Activated CD8-positive, alpha-beta T cell treated with anti-CD3 and anti-CD28 coated beads, Interleukin-2, amount 10 ng/mL, durations not matched to agents 7 days and 5 days (primary cell): Measurements from ENCODE around the gene L3MBTL4. TPM values are rescaled to one million over a fixed set of nuclear protein-coding genes. Genes with fewer than 3 reads are reported as not detected.

Experiments
- ATAC-seq: fragments of 150-1000 bp; cut with Tn5 transposase; one replicate; pipeline ENCODE4 v1.10.0; 2021; ENCODE audit warnings: moderate library complexity
- CTCF ChIA-PET: fragments of 350-600 bp; sonication (Branson Sonifier 250); formaldehyde crosslinking; loops from one replicate; lab custom pipeline; 2021; ENCODE audit warnings: antibody characterized with exemption; lab: Charles Lee
- POLR2A ChIA-PET: fragments of 350-600 bp; sonication (Branson Sonifier 250); formaldehyde crosslinking; loops from one replicate; lab custom pipeline; 2021; ENCODE audit warnings: antibody characterized with exemption; lab: Charles Lee
- DNase-seq: peaks from one replicate; pipeline ENCODE4 v3.0.0-alpha.2; 2020
- H3K27ac Mint-ChIP-seq: one replicate; pipeline ENCODE4 v1.8.0; 2021; ENCODE audit warnings: mild to moderate bottlenecking, mixed read lengths
- H3K27me3 Mint-ChIP-seq: one replicate; pipeline ENCODE4 v1.8.0; 2021; ENCODE audit warnings: low read depth, mixed read lengths
- H3K36me3 Mint-ChIP-seq: one replicate; pipeline ENCODE4 v1.8.0; 2021; ENCODE audit warnings: low read depth, mixed read lengths
- H3K4me1 Mint-ChIP-seq: one replicate; pipeline ENCODE4 v1.8.0; 2021; ENCODE audit warnings: low read depth, mixed read lengths
- H3K4me3 Mint-ChIP-seq: one replicate; pipeline ENCODE4 v1.8.0; 2021; ENCODE audit warnings: mild to moderate bottlenecking, mixed read lengths
- H3K9me3 Mint-ChIP-seq: one replicate; pipeline ENCODE4 v1.8.0; 2022; ENCODE audit warnings: mixed read lengths; ENCODE audit not compliant: insufficient read depth
- microRNA-seq: library from miRNA; unstranded; fragments of <30 nt; microRNA quantifications from one replicate; pipeline ENCODE4 v1.2.0, GENCODE V29; 2022
- total RNA-seq, 2 experiments: library from RNA; stranded (reverse); gene quantifications; one replicate each; pipeline ENCODE4 v1.2.3, GENCODE V29; 2021

L3MBTL4 gene
- total RNA-seq, 2 experiments from 2014 or later = not detected

GRCh38 chr18:5914016-5914415 is 500.7 kb downstream of the L3MBTL4 start:
- Mint-ChIP-seq H3K27ac (no peak overlapping the region), H3K9me3 (no peaks in the 10 kb centered on the region), H3K27me3 (no peaks in the 10 kb centered on the region), H3K4me3 (no peak overlapping the region), H3K36me3 (no peaks in the 10 kb centered on the region), H3K4me1 (no peaks in the 10 kb centered on the region)
- ChIA-PET POLR2A (no interaction called here), CTCF (no interaction called here)
- ATAC-seq (no peak), DNase-seq (no peak)

GRCh38 chr18:5912566-5912965 is 502.1 kb downstream of the L3MBTL4 start:
- Mint-ChIP-seq H3K36me3 (no peaks in the 10 kb centered on the region), H3K4me1 (no peaks in the 10 kb centered on the region), H3K4me3 (no peak overlapping the region), H3K9me3 (no peaks in the 10 kb centered on the region), H3K27me3 (no peaks in the 10 kb centered on the region), H3K27ac (no peak overlapping the region)
- ChIA-PET CTCF (no interaction called here), POLR2A (no interaction called here)
- DNase-seq (no peak), ATAC-seq (no peak)

GRCh38 chr18:5909125-5909524 is 505.6 kb downstream of the L3MBTL4 start:
- Mint-ChIP-seq H3K4me1 (no peaks in the 10 kb centered on the region), H3K27me3 (peaks cover 2% of the 10 kb centered on the region), H3K9me3 (no peaks in the 10 kb centered on the region), H3K27ac (no peak overlapping the region), H3K4me3 (no peak overlapping the region), H3K36me3 (no peaks in the 10 kb centered on the region)
- POLR2A ChIA-PET = no interaction called here
- no peak for DNase-seq
- ATAC-seq = no peak
- CTCF ChIA-PET = no interaction called here

Small RNAs within 50 kb of the gene (microRNA-seq; reads per million reads assigned to microRNA genes)
- gene MIR4317 = not detected
